Measurements from ENCODE around the gene EXOC8. TPM values are rescaled to one million over a fixed set of nuclear protein-coding genes. Genes with fewer than 3 reads are reported as not detected.
A peak's percentile ranks its signal among the peaks of the same experiment; 100 is the strongest.

The EXOC8 gene
- total and polyA plus RNA-seq, 2 experiments from 2014 or later = 2.3 to 14.4 TPM

GRCh38 chr1:231332761-231333160 is 4.9 kb downstream of the EXOC8 start:
- no peak overlapping the region for H3K4me3 ChIP-seq
- TF ChIP-seq CTCF (conservative IDR thresholded peaks at IDR 0.05; ENCODE audit: low read depth in 2 of 2) (no peak), NANOG (IDR thresholded peaks at IDR 0.05; ENCODE audit: borderline replicate concordance) (no peak), EZH2 (IDR thresholded peaks at IDR 0.05; ENCODE audit: low read depth, unreplicated experiment) (no peak), CREB1 (CRISPR knock-in tag; IDR thresholded peaks at IDR 0.05; ENCODE audit: low read depth) (no peak), POLR2AphosphoS5 (IDR thresholded peaks at IDR 0.05; ENCODE audit: low read depth) (no peak), ETS1 (IDR thresholded peaks at IDR 0.05) (no peak), EZH2phosphoT487 (IDR thresholded peaks at IDR 0.05; ENCODE audit: unreplicated experiment) (no peak), JUNB (IDR thresholded peaks at IDR 0.05; ENCODE audit: unreplicated experiment) (no peak)
- TF ChIP-seq, protein P1, sequence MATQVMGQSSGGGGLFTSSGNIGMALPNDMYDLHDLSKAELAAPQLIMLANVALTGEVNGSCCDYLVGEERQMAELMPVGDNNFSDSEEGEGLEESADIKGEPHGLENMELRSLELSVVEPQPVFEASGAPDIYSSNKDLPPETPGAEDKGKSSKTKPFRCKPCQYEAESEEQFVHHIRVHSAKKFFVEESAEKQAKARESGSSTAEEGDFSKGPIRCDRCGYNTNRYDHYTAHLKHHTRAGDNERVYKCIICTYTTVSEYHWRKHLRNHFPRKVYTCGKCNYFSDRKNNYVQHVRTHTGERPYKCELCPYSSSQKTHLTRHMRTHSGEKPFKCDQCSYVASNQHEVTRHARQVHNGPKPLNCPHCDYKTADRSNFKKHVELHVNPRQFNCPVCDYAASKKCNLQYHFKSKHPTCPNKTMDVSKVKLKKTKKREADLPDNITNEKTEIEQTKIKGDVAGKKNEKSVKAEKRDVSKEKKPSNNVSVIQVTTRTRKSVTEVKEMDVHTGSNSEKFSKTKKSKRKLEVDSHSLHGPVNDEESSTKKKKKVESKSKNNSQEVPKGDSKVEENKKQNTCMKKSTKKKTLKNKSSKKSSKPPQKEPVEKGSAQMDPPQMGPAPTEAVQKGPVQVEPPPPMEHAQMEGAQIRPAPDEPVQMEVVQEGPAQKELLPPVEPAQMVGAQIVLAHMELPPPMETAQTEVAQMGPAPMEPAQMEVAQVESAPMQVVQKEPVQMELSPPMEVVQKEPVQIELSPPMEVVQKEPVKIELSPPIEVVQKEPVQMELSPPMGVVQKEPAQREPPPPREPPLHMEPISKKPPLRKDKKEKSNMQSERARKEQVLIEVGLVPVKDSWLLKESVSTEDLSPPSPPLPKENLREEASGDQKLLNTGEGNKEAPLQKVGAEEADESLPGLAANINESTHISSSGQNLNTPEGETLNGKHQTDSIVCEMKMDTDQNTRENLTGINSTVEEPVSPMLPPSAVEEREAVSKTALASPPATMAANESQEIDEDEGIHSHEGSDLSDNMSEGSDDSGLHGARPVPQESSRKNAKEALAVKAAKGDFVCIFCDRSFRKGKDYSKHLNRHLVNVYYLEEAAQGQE (IDR thresholded peaks at IDR 0.05; ENCODE audit: unreplicated experiment) = no peak
- TF ChIP-seq, protein P2, sequence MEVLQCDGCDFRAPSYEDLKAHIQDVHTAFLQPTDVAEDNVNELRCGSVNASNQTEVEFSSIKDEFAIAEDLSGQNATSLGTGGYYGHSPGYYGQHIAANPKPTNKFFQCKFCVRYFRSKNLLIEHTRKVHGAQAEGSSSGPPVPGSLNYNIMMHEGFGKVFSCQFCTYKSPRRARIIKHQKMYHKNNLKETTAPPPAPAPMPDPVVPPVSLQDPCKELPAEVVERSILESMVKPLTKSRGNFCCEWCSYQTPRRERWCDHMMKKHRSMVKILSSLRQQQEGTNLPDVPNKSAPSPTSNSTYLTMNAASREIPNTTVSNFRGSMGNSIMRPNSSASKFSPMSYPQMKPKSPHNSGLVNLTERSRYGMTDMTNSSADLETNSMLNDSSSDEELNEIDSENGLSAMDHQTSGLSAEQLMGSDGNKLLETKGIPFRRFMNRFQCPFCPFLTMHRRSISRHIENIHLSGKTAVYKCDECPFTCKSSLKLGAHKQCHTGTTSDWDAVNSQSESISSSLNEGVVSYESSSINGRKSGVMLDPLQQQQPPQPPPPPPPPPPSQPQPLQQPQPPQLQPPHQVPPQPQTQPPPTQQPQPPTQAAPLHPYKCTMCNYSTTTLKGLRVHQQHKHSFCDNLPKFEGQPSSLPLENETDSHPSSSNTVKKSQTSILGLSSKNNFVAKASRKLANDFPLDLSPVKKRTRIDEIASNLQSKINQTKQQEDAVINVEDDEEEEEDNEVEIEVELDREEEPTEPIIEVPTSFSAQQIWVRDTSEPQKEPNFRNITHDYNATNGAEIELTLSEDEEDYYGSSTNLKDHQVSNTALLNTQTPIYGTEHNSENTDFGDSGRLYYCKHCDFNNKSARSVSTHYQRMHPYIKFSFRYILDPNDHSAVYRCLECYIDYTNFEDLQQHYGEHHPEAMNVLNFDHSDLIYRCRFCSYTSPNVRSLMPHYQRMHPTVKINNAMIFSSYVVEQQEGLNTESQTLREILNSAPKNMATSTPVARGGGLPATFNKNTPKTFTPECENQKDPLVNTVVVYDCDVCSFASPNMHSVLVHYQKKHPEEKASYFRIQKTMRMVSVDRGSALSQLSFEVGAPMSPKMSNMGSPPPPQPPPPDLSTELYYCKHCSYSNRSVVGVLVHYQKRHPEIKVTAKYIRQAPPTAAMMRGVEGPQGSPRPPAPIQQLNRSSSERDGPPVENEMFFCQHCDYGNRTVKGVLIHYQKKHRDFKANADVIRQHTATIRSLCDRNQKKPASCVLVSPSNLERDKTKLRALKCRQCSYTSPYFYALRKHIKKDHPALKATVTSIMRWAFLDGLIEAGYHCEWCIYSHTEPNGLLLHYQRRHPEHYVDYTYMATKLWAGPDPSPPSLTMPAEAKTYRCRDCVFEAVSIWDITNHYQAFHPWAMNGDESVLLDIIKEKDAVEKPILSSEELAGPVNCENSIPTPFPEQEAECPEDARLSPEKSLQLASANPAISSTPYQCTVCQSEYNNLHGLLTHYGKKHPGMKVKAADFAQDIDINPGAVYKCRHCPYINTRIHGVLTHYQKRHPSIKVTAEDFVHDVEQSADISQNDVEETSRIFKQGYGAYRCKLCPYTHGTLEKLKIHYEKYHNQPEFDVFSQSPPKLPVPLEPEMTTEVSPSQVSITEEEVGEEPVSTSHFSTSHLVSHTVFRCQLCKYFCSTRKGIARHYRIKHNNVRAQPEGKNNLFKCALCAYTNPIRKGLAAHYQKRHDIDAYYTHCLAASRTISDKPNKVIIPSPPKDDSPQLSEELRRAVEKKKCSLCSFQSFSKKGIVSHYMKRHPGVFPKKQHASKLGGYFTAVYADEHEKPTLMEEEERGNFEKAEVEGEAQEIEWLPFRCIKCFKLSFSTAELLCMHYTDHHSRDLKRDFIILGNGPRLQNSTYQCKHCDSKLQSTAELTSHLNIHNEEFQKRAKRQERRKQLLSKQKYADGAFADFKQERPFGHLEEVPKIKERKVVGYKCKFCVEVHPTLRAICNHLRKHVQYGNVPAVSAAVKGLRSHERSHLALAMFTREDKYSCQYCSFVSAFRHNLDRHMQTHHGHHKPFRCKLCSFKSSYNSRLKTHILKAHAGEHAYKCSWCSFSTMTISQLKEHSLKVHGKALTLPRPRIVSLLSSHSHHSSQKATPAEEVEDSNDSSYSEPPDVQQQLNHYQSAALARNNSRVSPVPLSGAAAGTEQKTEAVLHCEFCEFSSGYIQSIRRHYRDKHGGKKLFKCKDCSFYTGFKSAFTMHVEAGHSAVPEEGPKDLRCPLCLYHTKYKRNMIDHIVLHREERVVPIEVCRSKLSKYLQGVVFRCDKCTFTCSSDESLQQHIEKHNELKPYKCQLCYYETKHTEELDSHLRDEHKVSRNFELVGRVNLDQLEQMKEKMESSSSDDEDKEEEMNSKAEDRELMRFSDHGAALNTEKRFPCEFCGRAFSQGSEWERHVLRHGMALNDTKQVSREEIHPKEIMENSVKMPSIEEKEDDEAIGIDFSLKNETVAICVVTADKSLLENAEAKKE (CRISPR knock-in tag; IDR thresholded peaks at IDR 0.05) = no peak
- Mint-ChIP-seq H3K27me3 (ENCODE audit: insufficient read depth, low read depth, poor library complexity) (peaks cover 7% of the 10 kb centered on the region), H3K27ac (no peak overlapping the region), H3K4me3 (no peak overlapping the region), H3K9me3 (peaks cover 2% of the 10 kb centered on the region; the same call in 1 of the 3 replicates), H3K36me3 (ENCODE audit: low read depth) (peaks cover 10% of the 10 kb centered on the region; the same call in 2 of the 3 replicates), H3K4me1 (peaks cover 24% of the 10 kb centered on the region)
- no peak for ATAC-seq
- H3K27ac ChIP-seq (ENCODE audit: low read depth) = no peak overlapping the region
- H3K9me2 ChIP-seq (ENCODE audit: insufficient read depth) = no peaks in the 10 kb centered on the region
- H3K4me2 ChIP-seq = peak overlapping the region; percentile 86; the same call in 1 of the 2 replicates
- H3K4me1 ChIP-seq (ENCODE audit: insufficient read depth) = peaks cover 24% of the 10 kb centered on the region
- no peak overlapping the region for H2AFZ ChIP-seq
- no peaks in the 10 kb centered on the region for H3F3A ChIP-seq (replicated peaks; ENCODE audit: low read depth)
- H3K79me2 ChIP-seq (replicated peaks; ENCODE audit: insufficient read depth) = peaks cover 50% of the 10 kb centered on the region
- peaks cover 8% of the 10 kb centered on the region; the same call in 1 of the 2 replicates for H4K20me1 ChIP-seq (replicated peaks; ENCODE audit: insufficient read depth)
- no peaks in the 10 kb centered on the region for H3K27me3 ChIP-seq (ENCODE audit: insufficient read depth)
- H3K36me3 ChIP-seq (ENCODE audit: insufficient read depth) = no peaks in the 10 kb centered on the region
- DNase-seq (ENCODE audit: low spot score) = no peak
